Esophagus squamous epithelium (tissue), 5 donors: ENCODE measurements around the gene RAB8A. TPM values are rescaled to one million over a fixed set of nuclear protein-coding genes. Genes with fewer than 3 reads are reported as not detected.

Experiments used
- DNase-seq: peaks from one replicate; lab custom pipeline; 2025; lab: John Stamatoyannopoulos, UW
- H3K27ac ChIP-seq, 4 donors: fragments of 200-600 bp; sonication (generic); one replicate each; pipeline ENCODE4 v1.5.1; 2016 to 2019; ENCODE audit warnings: mild to moderate bottlenecking in 1 of 4
- H3K27me3 ChIP-seq, 4 donors: fragments of 200-600 bp; sonication (generic); 1 replicate in 3 of 4; 2 replicates in 1 of 4; pipeline versions ENCODE4 v1.5.1 to v1.6.0; 2017 to 2021; ENCODE audit warnings: antibody characterized with exemption in 1 of 4
- H3K36me3 ChIP-seq, 3 donors: fragments of 200-600 bp; sonication (generic); one replicate each; pipeline ENCODE4 v1.5.1; 2016 to 2019
- H3K4me1 ChIP-seq, 3 donors: fragments of 200-600 bp; sonication (generic); one replicate each; pipeline ENCODE4 v1.5.1; 2017 to 2019
- H3K4me3 ChIP-seq, 4 donors: fragments of 200-600 bp; sonication (generic); 1 replicate in 3 of 4; 2 replicates in 1 of 4; pipeline ENCODE4 v1.5.1; 2016 to 2019; ENCODE audit warnings: mild to moderate bottlenecking in 2 of 4, moderate library complexity in 1 of 4
- H3K9me3 ChIP-seq, 3 donors: fragments of 200-600 bp; sonication (generic); one replicate each; pipeline ENCODE4 v1.5.1; 2016 to 2019
- CTCF ChIP-seq, 6 experiments: fragments of 450-650 bp in 4 of 6; fragments of 200-600 bp in 2 of 6; sonication (generic) in 2 of 6; IDR thresholded peaks; one replicate each; pipeline ENCODE4 v1.5.1; 2016 to 2019; ENCODE audit warnings: antibody characterized with exemption in 6 of 6, mild to moderate bottlenecking in 4 of 6, moderate library complexity in 4 of 6
- POLR2A ChIP-seq, 4 donors: fragments of 450-650 bp; IDR thresholded peaks; one replicate each; pipeline ENCODE4 v1.6.1; 2017; ENCODE audit warnings: antibody characterized with exemption in 4 of 4, mild to moderate bottlenecking in 4 of 4, moderate library complexity in 3 of 4
- WGBS, 2 donors: methylation state at CpG; one replicate each; pipeline ENCODE4 v1.1.5; 2018; 5-methylcytosine and 5-hydroxymethylcytosine counted together
- intact Hi-C: fragments of 100-400 bp; cut with DNase I; formaldehyde crosslinking; loops from one replicate; pipeline ENCODE4 v1.15.0; 2022
- total RNA-seq, 4 donors: library from RNA; depleted of rRNA; stranded (reverse); fragments of >200 nt; gene quantifications; one replicate each; pipeline ENCODE4 v1.1.0, GENCODE V29; 2016
- donor health status: DM: yes; HTN: yes; CAD: no.

RAB8A gene
- total RNA-seq, 4 donors from 2014 or later = 39.5 to 70.9 (median 46.4) TPM

- Histone ChIP-seq H3K4me3 (no peak overlapping the region), H3K4me1 (peaks cover 0 to 11% (median 4%) of the 10 kb centered on the region in 3 donors), H3K27ac (peak overlapping the region in 1 of 4 donors; percentile 75), H3K36me3 (no peaks in the 10 kb centered on the region), H3K27me3 (peaks cover 0 to 17% (median 0%) of the 10 kb centered on the region in 4 donors), H3K9me3 (no peaks in the 10 kb centered on the region)
- intact Hi-C loops = no loop called here
- TF ChIP-seq CTCF (IDR thresholded peaks at IDR 0.05) (no peak), POLR2A (IDR thresholded peaks at IDR 0.05) (no peak)
- 76 to 79% methylated on average over 4 to 9 of the region's 9 CpGs for WGBS, 2 donors
- DNase-seq = no peak
Observed at GRCh38 chr19:16142032-16142580, 30.4 kb downstream of the RAB8A start.

GRCh38 chr19:16143399-16144215 lies 31.9 kb downstream of the RAB8A start, which contains the start of gene HSH2D:
Gene HSH2D, plus strand, starts transcription at chr19:16143685. Its CDS starts 5,066 bp downstream, at chr19:16148751.
- Histone ChIP-seq H3K36me3 (no peaks in the 10 kb centered on the region), H3K4me1 (peaks cover 0 to 12% (median 6%) of the 10 kb centered on the region in 3 donors), H3K27me3 (peaks cover 0 to 17% (median 0%) of the 10 kb centered on the region in 4 donors), H3K4me3 (peak within 1 kb of the TSS in 3 of 4 donors; percentile 16 to 54 (median 28)), H3K9me3 (no peaks in the 10 kb centered on the region), H3K27ac (peak within 1 kb of the TSS; percentile 25 to 75 (median 62))
- intact Hi-C loops = no loop called here
- peak; percentile 77 for DNase-seq
- TF ChIP-seq CTCF (IDR thresholded peaks at IDR 0.05) = peak in 1 of 6 experiments; percentile 25
- TF ChIP-seq POLR2A (IDR thresholded peaks at IDR 0.05) = peak in 1 of 4 donors; percentile 65
- WGBS, 2 donors = 45% methylated on average over 3 to 4 of the region's 13 CpGs

- no peak for TF ChIP-seq POLR2A (IDR thresholded peaks at IDR 0.05)
- no peak for TF ChIP-seq CTCF (IDR thresholded peaks at IDR 0.05)
- Histone ChIP-seq H3K36me3 (no peaks in the 10 kb centered on the region), H3K4me1 (peaks cover 0 to 17% (median 10%) of the 10 kb centered on the region in 3 donors), H3K27ac (peak overlapping the region in 3 of 4 donors; percentile 25 to 75 (median 66)), H3K4me3 (peak overlapping the region in 2 of 4 donors; percentile 16 to 54), H3K27me3 (peaks cover 0 to 17% (median 0%) of the 10 kb centered on the region in 4 donors), H3K9me3 (no peaks in the 10 kb centered on the region)
- 33 to 57% methylated on average over 1 of the region's 1 CpG for WGBS, 2 donors
- DNase-seq = no peak
- intact Hi-C loops = no loop called here
Observed at GRCh38 chr19:16144216-16144581, 32.5 kb downstream of the RAB8A start.

GRCh38 chr19:16146112-16146511 lies 34.4 kb downstream of the RAB8A start:
- intact Hi-C loops = no loop called here
- no peaks in the 10 kb centered on the region for H3K9me3 ChIP-seq
- no peak overlapping the region for H3K27ac ChIP-seq
- peaks cover 0 to 17% (median 10%) of the 10 kb centered on the region in 3 donors for H3K4me1 ChIP-seq
- TF ChIP-seq POLR2A (IDR thresholded peaks at IDR 0.05) (no peak), CTCF (IDR thresholded peaks at IDR 0.05) (no peak)
- 52 to 60% methylated on average over 5 of the region's 5 CpGs for WGBS, 2 donors
- DNase-seq = no peak
- H3K36me3 ChIP-seq = no peaks in the 10 kb centered on the region
- H3K4me3 ChIP-seq = peak overlapping the region in 1 of 4 donors; percentile 32
- H3K27me3 ChIP-seq = peaks cover 0 to 17% (median 0%) of the 10 kb centered on the region in 4 donors
